HUDEP-2 (cell line): ENCODE results near the gene CLIC3.

Experiments
- DNase-seq, 76 experiments: peaks; one replicate each; lab custom pipeline; 2025; ENCODE audit not compliant: unreplicated experiment in 76 of 76; lab: John Stamatoyannopoulos, UW

The CLIC3 gene

GRCh38 chr9:137018761-137019559 lies 22.6 kb upstream of the CLIC3 start:
- no peak for DNase-seq

GRCh38 chr9:137017791-137018497 lies 21.6 kb upstream of the CLIC3 start:
- no peak for DNase-seq

GRCh38 chr9:137017071-137017470 lies 20.7 kb upstream of the CLIC3 start:
- DNase-seq = no peak

- DNase-seq = no peak
These were observed 20.1 kb upstream of the CLIC3 start for GRCh38 chr9:137016436-137016835.

GRCh38 chr9:137015976-137016375 lies 19.6 kb upstream of the CLIC3 start:
- no peak for DNase-seq

- DNase-seq = no peak
These were observed 19.2 kb upstream of the CLIC3 start for GRCh38 chr9:137015540-137015930.

- DNase-seq = no peak
These were observed 18.6 kb upstream of the CLIC3 start for GRCh38 chr9:137014776-137015539.

GRCh38 chr9:137014166-137014565 lies 17.8 kb upstream of the CLIC3 start:
- DNase-seq = no peak

GRCh38 chr9:137013571-137013940 lies 17.2 kb upstream of the CLIC3 start:
- no peak for DNase-seq

GRCh38 chr9:137012694-137013570 lies 16.6 kb upstream of the CLIC3 start:
- no peak for DNase-seq

GRCh38 chr9:137011907-137012675 lies 15.7 kb upstream of the CLIC3 start:
- DNase-seq = no peak

- no peak for DNase-seq
These were observed 14.8 kb upstream of the CLIC3 start for GRCh38 chr9:137011156-137011555.

- no peak for DNase-seq
These were observed 13.8 kb upstream of the CLIC3 start for GRCh38 chr9:137009938-137010732.

- DNase-seq = no peak
These were observed 12.8 kb upstream of the CLIC3 start for GRCh38 chr9:137009217-137009616.

GRCh38 chr9:137008312-137008711 lies 11.9 kb upstream of the CLIC3 start:
- no peak for DNase-seq

- DNase-seq = no peak
These were observed 11.5 kb upstream of the CLIC3 start for GRCh38 chr9:137007816-137008270.

GRCh38 chr9:137007108-137007815 lies 10.9 kb upstream of the CLIC3 start:
- DNase-seq = no peak
